GM19455 (cell line): ENCODE measurements around the gene DSC2.

ENCODE experiments used
- ATAC-seq: cut with Tn5 transposase; IDR thresholded peaks from one replicate; pipeline ENCODE4 v1.9.1; 2021; ENCODE audit not compliant: unreplicated experiment

The DSC2 gene

GRCh38 chr18:31099450-31100230, 2.6 kb downstream of the DSC2 start:
- no peak for ATAC-seq

- no peak for ATAC-seq
Measured at GRCh38 chr18:31098878-31099277, 3.3 kb downstream of the DSC2 start.

- no peak for ATAC-seq
Measured at GRCh38 chr18:31097666-31098065, 4.6 kb downstream of the DSC2 start.

GRCh38 chr18:31093880-31094279, 8.3 kb downstream of the DSC2 start:
- ATAC-seq, result no peak

- no peak for ATAC-seq
Measured at GRCh38 chr18:31093294-31093693, 8.9 kb downstream of the DSC2 start.

GRCh38 chr18:31091350-31091749, 10.9 kb downstream of the DSC2 start:
- no peak for ATAC-seq

GRCh38 chr18:31088532-31088931, 13.7 kb downstream of the DSC2 start:
- ATAC-seq, result no peak

GRCh38 chr18:31079973-31080372, 22.2 kb downstream of the DSC2 start:
- no peak for ATAC-seq

- ATAC-seq, result no peak
Measured at GRCh38 chr18:31077878-31078277, 24.3 kb downstream of the DSC2 start.

- ATAC-seq, result no peak
Measured at GRCh38 chr18:31072175-31072574, 30.0 kb downstream of the DSC2 start.

GRCh38 chr18:31070206-31070605, 32.0 kb downstream of the DSC2 start:
- ATAC-seq, result no peak

GRCh38 chr18:31066266-31066665, 36.0 kb downstream of the DSC2 start:
- ATAC-seq, result no peak

GRCh38 chr18:31065036-31065773, 37.0 kb downstream of the DSC2 start:
- no peak for ATAC-seq

GRCh38 chr18:31064130-31064529, 38.1 kb downstream of the DSC2 start:
- ATAC-seq, result no peak

- ATAC-seq, result no peak
Measured at GRCh38 chr18:31061945-31062344, 40.3 kb downstream of the DSC2 start.

- no peak for ATAC-seq
Measured at GRCh38 chr18:31058897-31059296, 43.3 kb downstream of the DSC2 start.

- ATAC-seq, result no peak
Measured at GRCh38 chr18:31057917-31058316, 44.3 kb downstream of the DSC2 start.

GRCh38 chr18:31057051-31057450, 45.2 kb downstream of the DSC2 start:
- no peak for ATAC-seq

- no peak for ATAC-seq
Measured at GRCh38 chr18:31056296-31056695, 45.9 kb downstream of the DSC2 start.

- no peak for ATAC-seq
Measured at GRCh38 chr18:31050635-31051034, 51.6 kb downstream of the DSC2 start.

- ATAC-seq, result no peak
Measured at GRCh38 chr18:31049189-31049588, 53.0 kb downstream of the DSC2 start.

GRCh38 chr18:31048216-31048615, 54.0 kb downstream of the DSC2 start:
- no peak for ATAC-seq
